SK-N-SH (cell line): ENCODE data around the gene ABCG5. TPM values are rescaled to one million over a fixed set of nuclear protein-coding genes. Genes with fewer than 3 reads are reported as not detected.
A peak's percentile ranks its signal among the peaks of the same experiment; 100 is the strongest.

Experiments
- CHD2 ChIP-seq: fragments of 150-350 bp; IDR thresholded peaks from 2 replicates; pipeline ENCODE4 v1.6.1; 2018; ENCODE audit warnings: low read length; ENCODE audit not compliant: partially characterized antibody
- FOXJ3 ChIP-seq: sonication (generic); formaldehyde crosslinking; IDR thresholded peaks from 2 replicates; pipeline ENCODE4 v1.5.1; 2020; ENCODE audit warnings: mild to moderate bottlenecking, missing genetic modification reagents
- FOXM1 ChIP-seq: IDR thresholded peaks from 2 replicates; pipeline ENCODE4 v1.4.0; 2012; ENCODE audit warnings: low read depth, mild to moderate bottlenecking
- GABPA ChIP-seq: IDR thresholded peaks from 2 replicates; pipeline ENCODE4 v1.4.0; 2012; ENCODE audit warnings: low read depth, mild to moderate bottlenecking
- JUND ChIP-seq: IDR thresholded peaks from 2 replicates; pipeline ENCODE4 v1.4.0; 2012
- NFIC ChIP-seq: IDR thresholded peaks from 2 replicates; pipeline ENCODE4 v1.4.0; 2012; ENCODE audit warnings: borderline replicate concordance
- POLR2AphosphoS5 ChIP-seq: IDR thresholded peaks from 2 replicates; pipeline ENCODE4 v1.6.1; 2012; ENCODE audit warnings: low read depth, low read length
- RCOR1 ChIP-seq: fragments of 150-350 bp; IDR thresholded peaks from 2 replicates; pipeline ENCODE4 v1.6.1; 2017; ENCODE audit warnings: antibody characterized with exemption, low read length
- RXRA ChIP-seq: IDR thresholded peaks from 2 replicates; pipeline ENCODE4 v1.4.0; 2012; ENCODE audit warnings: low read depth, mild to moderate bottlenecking, borderline replicate concordance
- SIN3A ChIP-seq: IDR thresholded peaks from 2 replicates; pipeline ENCODE4 v1.6.1; 2012; ENCODE audit warnings: low read depth, mild to moderate bottlenecking, low read length, moderate library complexity, borderline replicate concordance
- TAF1 ChIP-seq: IDR thresholded peaks from 2 replicates; pipeline ENCODE4 v1.6.1; 2012; ENCODE audit warnings: low read depth, mild to moderate bottlenecking, low read length, moderate library complexity, borderline replicate concordance
- TCF12 ChIP-seq: IDR thresholded peaks from 2 replicates; pipeline ENCODE4 v1.4.0; 2012
- TEAD4 ChIP-seq: IDR thresholded peaks from 2 replicates; pipeline ENCODE4 v1.4.0; 2012; ENCODE audit warnings: mild to moderate bottlenecking, borderline replicate concordance; ENCODE audit not compliant: insufficient read depth
- polyA plus RNA-seq, 3 experiments: library from polyadenylated mRNA; depleted of rRNA; stranded (reverse); fragments of >200 nt; gene quantifications; 2 replicates each; pipeline ENCODE4 v1.2.3, GENCODE V29; 2012
- TF ChIP-seq, protein P1 (sequence below): IDR thresholded peaks from 2 replicates; pipeline ENCODE4 v1.6.1; 2012; ENCODE audit warnings: mild to moderate bottlenecking, low read depth, low read length, moderate library complexity
- TF ChIP-seq, protein P2 (sequence below): fragments of 200-600 bp; sonication (generic); IDR thresholded peaks from 2 replicates; pipeline ENCODE4 v1.6.1; 2017; ENCODE audit warnings: antibody characterized with exemption, mild to moderate bottlenecking, moderate library complexity
- TF ChIP-seq, protein P3 (sequence below): IDR thresholded peaks from 2 replicates; pipeline ENCODE4 v1.4.0; 2012; ENCODE audit warnings: low read depth, borderline replicate concordance
- TF ChIP-seq, protein P4 (sequence below): IDR thresholded peaks from 2 replicates; pipeline ENCODE4; 2012

The ABCG5 gene
- polyA plus RNA-seq, 1 of the 3 experiments (the other 2 are of a cell fraction) = not detected

DNA sequence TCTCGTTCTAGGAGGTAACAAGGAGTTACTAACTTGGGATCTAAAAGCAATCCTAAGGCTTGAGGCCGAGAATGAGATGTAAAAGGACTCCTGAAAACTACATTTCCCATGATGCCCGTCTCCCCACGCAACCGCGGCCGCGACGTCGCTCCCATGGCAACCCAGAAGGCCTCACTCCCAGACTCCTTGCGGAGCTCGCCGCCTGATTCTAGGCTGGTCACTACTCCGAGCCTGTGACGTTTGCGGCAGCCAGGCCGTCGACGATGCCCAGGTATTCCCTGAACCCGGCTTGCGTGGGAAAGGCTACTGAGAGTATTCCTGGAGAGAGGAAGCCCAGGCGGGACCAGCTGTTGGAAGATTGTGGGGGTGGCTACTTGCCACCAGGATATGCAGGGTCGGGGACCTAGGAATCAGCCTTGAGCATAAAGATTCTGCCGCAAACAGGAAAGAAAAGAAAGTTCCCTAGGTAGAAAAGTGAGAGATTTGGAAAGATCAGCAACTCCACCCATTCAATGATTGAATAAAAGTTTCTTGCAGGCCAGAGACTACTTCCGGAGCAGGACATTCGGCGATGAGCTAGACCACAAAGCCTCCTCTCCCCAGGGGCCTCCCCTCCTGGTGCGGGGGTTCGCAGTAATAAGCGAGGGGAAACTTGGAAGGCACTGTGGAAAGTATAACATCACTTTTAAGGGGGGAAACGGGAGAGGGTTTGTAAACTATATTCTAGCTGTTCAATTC, 64.6 kb downstream of the ABCG5 start, which contains the start of gene DYNC2LI1 (continued):
- TF ChIP-seq, protein P1, sequence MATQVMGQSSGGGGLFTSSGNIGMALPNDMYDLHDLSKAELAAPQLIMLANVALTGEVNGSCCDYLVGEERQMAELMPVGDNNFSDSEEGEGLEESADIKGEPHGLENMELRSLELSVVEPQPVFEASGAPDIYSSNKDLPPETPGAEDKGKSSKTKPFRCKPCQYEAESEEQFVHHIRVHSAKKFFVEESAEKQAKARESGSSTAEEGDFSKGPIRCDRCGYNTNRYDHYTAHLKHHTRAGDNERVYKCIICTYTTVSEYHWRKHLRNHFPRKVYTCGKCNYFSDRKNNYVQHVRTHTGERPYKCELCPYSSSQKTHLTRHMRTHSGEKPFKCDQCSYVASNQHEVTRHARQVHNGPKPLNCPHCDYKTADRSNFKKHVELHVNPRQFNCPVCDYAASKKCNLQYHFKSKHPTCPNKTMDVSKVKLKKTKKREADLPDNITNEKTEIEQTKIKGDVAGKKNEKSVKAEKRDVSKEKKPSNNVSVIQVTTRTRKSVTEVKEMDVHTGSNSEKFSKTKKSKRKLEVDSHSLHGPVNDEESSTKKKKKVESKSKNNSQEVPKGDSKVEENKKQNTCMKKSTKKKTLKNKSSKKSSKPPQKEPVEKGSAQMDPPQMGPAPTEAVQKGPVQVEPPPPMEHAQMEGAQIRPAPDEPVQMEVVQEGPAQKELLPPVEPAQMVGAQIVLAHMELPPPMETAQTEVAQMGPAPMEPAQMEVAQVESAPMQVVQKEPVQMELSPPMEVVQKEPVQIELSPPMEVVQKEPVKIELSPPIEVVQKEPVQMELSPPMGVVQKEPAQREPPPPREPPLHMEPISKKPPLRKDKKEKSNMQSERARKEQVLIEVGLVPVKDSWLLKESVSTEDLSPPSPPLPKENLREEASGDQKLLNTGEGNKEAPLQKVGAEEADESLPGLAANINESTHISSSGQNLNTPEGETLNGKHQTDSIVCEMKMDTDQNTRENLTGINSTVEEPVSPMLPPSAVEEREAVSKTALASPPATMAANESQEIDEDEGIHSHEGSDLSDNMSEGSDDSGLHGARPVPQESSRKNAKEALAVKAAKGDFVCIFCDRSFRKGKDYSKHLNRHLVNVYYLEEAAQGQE = no peak
- no peak for TF ChIP-seq NFIC
- no peak for TF ChIP-seq RXRA
- TF ChIP-seq, protein P2, sequence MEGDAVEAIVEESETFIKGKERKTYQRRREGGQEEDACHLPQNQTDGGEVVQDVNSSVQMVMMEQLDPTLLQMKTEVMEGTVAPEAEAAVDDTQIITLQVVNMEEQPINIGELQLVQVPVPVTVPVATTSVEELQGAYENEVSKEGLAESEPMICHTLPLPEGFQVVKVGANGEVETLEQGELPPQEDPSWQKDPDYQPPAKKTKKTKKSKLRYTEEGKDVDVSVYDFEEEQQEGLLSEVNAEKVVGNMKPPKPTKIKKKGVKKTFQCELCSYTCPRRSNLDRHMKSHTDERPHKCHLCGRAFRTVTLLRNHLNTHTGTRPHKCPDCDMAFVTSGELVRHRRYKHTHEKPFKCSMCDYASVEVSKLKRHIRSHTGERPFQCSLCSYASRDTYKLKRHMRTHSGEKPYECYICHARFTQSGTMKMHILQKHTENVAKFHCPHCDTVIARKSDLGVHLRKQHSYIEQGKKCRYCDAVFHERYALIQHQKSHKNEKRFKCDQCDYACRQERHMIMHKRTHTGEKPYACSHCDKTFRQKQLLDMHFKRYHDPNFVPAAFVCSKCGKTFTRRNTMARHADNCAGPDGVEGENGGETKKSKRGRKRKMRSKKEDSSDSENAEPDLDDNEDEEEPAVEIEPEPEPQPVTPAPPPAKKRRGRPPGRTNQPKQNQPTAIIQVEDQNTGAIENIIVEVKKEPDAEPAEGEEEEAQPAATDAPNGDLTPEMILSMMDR = no peak
- TF ChIP-seq FOXJ3 (CRISPR knock-in tag) = no peak
- peak; percentile 19; the same call in 1 of the 2 replicates for TF ChIP-seq TCF12
- peak; percentile 84 for TF ChIP-seq CHD2
- TF ChIP-seq TEAD4 = no peak
- peak; percentile 92 for TF ChIP-seq SIN3A
- TF ChIP-seq TAF1 = peak; percentile 76; the same call in 1 of the 2 replicates
- no peak for TF ChIP-seq FOXM1
- peak; percentile 93 for TF ChIP-seq POLR2AphosphoS5
- peak; percentile 58 for TF ChIP-seq GABPA
- no peak for TF ChIP-seq JUND
- peak; percentile 30; the same call in 1 of the 2 replicates for TF ChIP-seq RCOR1
- TF ChIP-seq, protein P3, sequence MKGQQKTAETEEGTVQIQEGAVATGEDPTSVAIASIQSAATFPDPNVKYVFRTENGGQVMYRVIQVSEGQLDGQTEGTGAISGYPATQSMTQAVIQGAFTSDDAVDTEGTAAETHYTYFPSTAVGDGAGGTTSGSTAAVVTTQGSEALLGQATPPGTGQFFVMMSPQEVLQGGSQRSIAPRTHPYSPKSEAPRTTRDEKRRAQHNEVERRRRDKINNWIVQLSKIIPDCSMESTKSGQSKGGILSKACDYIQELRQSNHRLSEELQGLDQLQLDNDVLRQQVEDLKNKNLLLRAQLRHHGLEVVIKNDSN = no peak
- TF ChIP-seq, protein P4, sequence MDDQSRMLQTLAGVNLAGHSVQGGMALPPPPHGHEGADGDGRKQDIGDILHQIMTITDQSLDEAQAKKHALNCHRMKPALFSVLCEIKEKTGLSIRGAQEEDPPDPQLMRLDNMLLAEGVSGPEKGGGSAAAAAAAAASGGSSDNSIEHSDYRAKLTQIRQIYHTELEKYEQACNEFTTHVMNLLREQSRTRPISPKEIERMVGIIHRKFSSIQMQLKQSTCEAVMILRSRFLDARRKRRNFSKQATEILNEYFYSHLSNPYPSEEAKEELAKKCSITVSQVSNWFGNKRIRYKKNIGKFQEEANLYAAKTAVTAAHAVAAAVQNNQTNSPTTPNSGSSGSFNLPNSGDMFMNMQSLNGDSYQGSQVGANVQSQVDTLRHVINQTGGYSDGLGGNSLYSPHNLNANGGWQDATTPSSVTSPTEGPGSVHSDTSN = no peak; the same call in 1 of the 2 replicates
